ENCODE measurements around the gene LHFPL6.

The LHFPL6 gene

GRCh38 chr13:39605677-39606320 is 2.8 kb upstream of the LHFPL6 start:
- in situ Hi-C loops (cut with HindIII; ENCODE audit: low sequenced_read_pairs): no loop called here
- no peak for TF ChIP-seq CTCF (IDR thresholded peaks at IDR 0.05; ENCODE audit: low read depth, low read length, missing control alignments)
- no peak for DNase-seq (ENCODE audit: low read depth)

GRCh38 chr13:39604756-39605155 is 1.8 kb upstream of the LHFPL6 start:
- in situ Hi-C loops (cut with HindIII; ENCODE audit: low sequenced_read_pairs): no loop called here
- no peak for TF ChIP-seq CTCF (IDR thresholded peaks at IDR 0.05; ENCODE audit: low read depth, low read length, missing control alignments)
- H3K4me3 ChIP-seq (ENCODE audit: low read depth, low read length): no peak overlapping the region
- DNase-seq (ENCODE audit: low read depth): no peak

More at GRCh38 chr13:39605677-39606320, 2.8 kb upstream of the LHFPL6 start:
- H3K4me3 ChIP-seq (ENCODE audit: low read depth, low read length): no peak overlapping the region

GRCh38 chr13:39603424-39603947 is 493 bp upstream of the LHFPL6 start:
- no peak for TF ChIP-seq CTCF (IDR thresholded peaks at IDR 0.05; ENCODE audit: low read depth, low read length, missing control alignments)
- DNase-seq (ENCODE audit: low read depth): no peak
- in situ Hi-C loops (cut with HindIII; ENCODE audit: low sequenced_read_pairs): no loop called here
- H3K4me3 ChIP-seq (ENCODE audit: low read depth, low read length): peak overlapping the region; percentile 75

- in situ Hi-C loops (cut with HindIII; ENCODE audit: low sequenced_read_pairs): no loop called here
- TF ChIP-seq CTCF (IDR thresholded peaks at IDR 0.05; ENCODE audit: low read depth, low read length, missing control alignments): no peak
- peak overlapping the region; percentile 75 for H3K4me3 ChIP-seq (ENCODE audit: low read depth, low read length)
- no peak for DNase-seq (ENCODE audit: low read depth)
Measured at GRCh38 chr13:39602277-39602613, 748 bp downstream of the LHFPL6 start.

- in situ Hi-C loops (cut with HindIII; ENCODE audit: low sequenced_read_pairs): no loop called here
- TF ChIP-seq CTCF (IDR thresholded peaks at IDR 0.05; ENCODE audit: low read depth, low read length, missing control alignments): no peak
- H3K4me3 ChIP-seq (ENCODE audit: low read depth, low read length): peak overlapping the region; percentile 75
- DNase-seq (ENCODE audit: low read depth): no peak
Measured at GRCh38 chr13:39601636-39602035, 1.4 kb downstream of the LHFPL6 start.

GRCh38 chr13:39600766-39601165 is 2.2 kb downstream of the LHFPL6 start:
- DNase-seq (ENCODE audit: low read depth): no peak
- H3K4me3 ChIP-seq (ENCODE audit: low read depth, low read length): peak overlapping the region; percentile 75
- in situ Hi-C loops (cut with HindIII; ENCODE audit: low sequenced_read_pairs): no loop called here
- no peak for TF ChIP-seq CTCF (IDR thresholded peaks at IDR 0.05; ENCODE audit: low read depth, low read length, missing control alignments)

All from astrocyte of the cerebellum (primary cell).